ENCODE measurements around the gene ACVRL1.

ACVRL1 gene

GRCh38 chr12:51971679-51972421 lies 64.5 kb downstream of the ACVRL1 start:
- no peak for DNase-seq

- no peak for DNase-seq
Measured at GRCh38 chr12:51972422-51972812, 65.1 kb downstream of the ACVRL1 start.

DNA sequence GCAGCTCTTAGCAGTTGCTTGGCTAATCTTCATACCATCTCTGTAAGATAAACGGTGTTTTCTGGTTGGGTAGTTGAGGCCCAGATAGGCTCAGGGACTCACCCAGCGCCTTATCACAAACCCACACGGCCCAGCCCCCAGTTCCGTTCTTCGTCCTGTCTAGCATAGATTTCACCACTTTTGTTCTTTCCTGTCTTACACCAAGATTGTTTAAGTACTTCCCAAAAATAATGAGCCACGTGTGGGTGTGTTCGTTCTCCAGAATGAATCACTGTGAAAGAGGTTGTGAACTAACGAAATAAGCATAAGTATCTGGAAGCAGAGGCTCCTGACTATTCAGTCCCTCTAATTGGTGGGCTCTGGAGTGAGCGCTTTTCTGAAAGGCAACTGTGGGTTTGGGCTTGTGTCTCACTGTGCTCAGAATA lies 65.6 kb downstream of the ACVRL1 start:
- no peak for DNase-seq
